Progenitor cell of endocrine pancreas (in vitro differentiated cells): ENCODE measurements around the gene RAB8A. TPM values are rescaled to one million over a fixed set of nuclear protein-coding genes. Genes with fewer than 3 reads are reported as not detected.

Source experiments
- DNase-seq: peaks from one replicate; pipeline ENCODE4 v3.0.0; 2021; ENCODE audit warnings: low spot score; ENCODE audit not compliant: unreplicated experiment
- H3K27ac Mint-ChIP-seq: 2 replicates; pipeline ENCODE4 v1.8.0; 2021; ENCODE audit warnings: mild to moderate bottlenecking, moderate library complexity, mixed read lengths
- H3K27me3 Mint-ChIP-seq: 2 replicates; pipeline ENCODE4 v1.8.0; 2021; ENCODE audit warnings: mixed read lengths
- H3K36me3 Mint-ChIP-seq: 2 replicates; pipeline ENCODE4 v1.8.0; 2022; ENCODE audit warnings: mixed read lengths; ENCODE audit not compliant: insufficient read depth
- H3K4me1 Mint-ChIP-seq: 2 replicates; pipeline ENCODE4 v1.8.0; 2021; ENCODE audit warnings: low read depth, mixed read lengths
- H3K4me3 Mint-ChIP-seq: 2 replicates; pipeline ENCODE4 v1.8.0; 2021; ENCODE audit warnings: low read depth, mild to moderate bottlenecking, moderate library complexity, mixed read lengths
- H3K9me3 Mint-ChIP-seq: 2 replicates; pipeline ENCODE4 v1.8.0; 2021; ENCODE audit warnings: low read depth, mixed read lengths
- total RNA-seq: library from RNA; stranded (reverse); gene quantifications from 2 replicates; pipeline ENCODE4 v1.2.1, GENCODE V29; 2021
- TF ChIP-seq, protein P1 (sequence below): fragments of 200-600 bp; sonication (generic); IDR thresholded peaks from one replicate; pipeline ENCODE4 v1.5.0; 2021; ENCODE audit warnings: antibody characterized with exemption, mild to moderate bottlenecking; ENCODE audit not compliant: unreplicated experiment

RAB8A gene
- total RNA-seq, 1 donor from 2014 or later: 67.5 TPM

DNA sequence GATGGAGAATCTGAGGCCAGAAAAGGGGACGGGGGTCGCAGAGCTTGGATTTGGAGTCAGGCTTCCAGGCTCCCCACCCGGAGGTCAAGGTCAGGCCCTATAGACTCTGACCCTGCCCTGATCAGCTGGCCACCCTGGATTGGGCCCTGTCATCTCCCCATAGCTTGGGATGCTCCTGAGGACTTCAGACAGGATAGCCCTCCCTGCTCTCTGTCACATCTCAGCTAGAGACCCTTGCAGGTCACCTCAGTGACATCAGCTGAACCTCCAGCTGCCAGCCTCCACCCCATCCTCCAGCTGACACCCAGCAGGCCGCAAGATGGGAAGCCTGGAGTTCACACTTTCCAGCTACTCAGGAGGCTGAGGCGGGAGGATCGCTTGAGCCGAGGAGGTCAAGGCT lies 38.2 kb upstream of the RAB8A start:
- Mint-ChIP-seq H3K9me3 (no peaks in the 10 kb centered on the region), H3K27me3 (no peaks in the 10 kb centered on the region), H3K36me3 (no peaks in the 10 kb centered on the region), H3K27ac (no peak overlapping the region), H3K4me3 (no peak overlapping the region), H3K4me1 (peaks cover 11% of the 10 kb centered on the region)
- TF ChIP-seq, protein P1, sequence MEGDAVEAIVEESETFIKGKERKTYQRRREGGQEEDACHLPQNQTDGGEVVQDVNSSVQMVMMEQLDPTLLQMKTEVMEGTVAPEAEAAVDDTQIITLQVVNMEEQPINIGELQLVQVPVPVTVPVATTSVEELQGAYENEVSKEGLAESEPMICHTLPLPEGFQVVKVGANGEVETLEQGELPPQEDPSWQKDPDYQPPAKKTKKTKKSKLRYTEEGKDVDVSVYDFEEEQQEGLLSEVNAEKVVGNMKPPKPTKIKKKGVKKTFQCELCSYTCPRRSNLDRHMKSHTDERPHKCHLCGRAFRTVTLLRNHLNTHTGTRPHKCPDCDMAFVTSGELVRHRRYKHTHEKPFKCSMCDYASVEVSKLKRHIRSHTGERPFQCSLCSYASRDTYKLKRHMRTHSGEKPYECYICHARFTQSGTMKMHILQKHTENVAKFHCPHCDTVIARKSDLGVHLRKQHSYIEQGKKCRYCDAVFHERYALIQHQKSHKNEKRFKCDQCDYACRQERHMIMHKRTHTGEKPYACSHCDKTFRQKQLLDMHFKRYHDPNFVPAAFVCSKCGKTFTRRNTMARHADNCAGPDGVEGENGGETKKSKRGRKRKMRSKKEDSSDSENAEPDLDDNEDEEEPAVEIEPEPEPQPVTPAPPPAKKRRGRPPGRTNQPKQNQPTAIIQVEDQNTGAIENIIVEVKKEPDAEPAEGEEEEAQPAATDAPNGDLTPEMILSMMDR: no peak
- no peak for DNase-seq

DNA sequence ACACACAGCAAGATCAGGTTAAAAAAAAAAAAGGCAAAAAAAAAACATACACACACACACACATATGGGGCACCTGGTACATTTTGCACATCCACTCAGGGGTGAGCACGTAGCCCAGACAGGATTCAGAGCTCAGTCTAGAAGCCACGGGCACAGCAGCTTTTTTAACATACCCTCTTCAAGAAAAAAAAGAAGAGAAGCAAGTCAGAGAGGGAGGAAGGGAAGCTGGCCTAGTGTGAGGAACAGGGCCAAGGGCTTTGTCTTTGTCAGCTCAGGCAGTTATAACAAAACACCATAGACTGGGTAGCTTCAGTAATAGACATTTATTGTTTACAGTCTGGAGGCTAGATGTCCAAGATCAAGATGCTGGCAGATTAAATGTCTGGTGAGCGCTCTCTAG lies 37.7 kb upstream of the RAB8A start:
- H3K36me3 Mint-ChIP-seq: no peaks in the 10 kb centered on the region
- no peak for DNase-seq
- H3K27me3 Mint-ChIP-seq: no peaks in the 10 kb centered on the region
- peak overlapping the region; percentile 17 for H3K4me3 Mint-ChIP-seq
- TF ChIP-seq, protein P1: no peak
- H3K9me3 Mint-ChIP-seq: no peaks in the 10 kb centered on the region
- H3K27ac Mint-ChIP-seq: no peak overlapping the region
- H3K4me1 Mint-ChIP-seq: peaks cover 16% of the 10 kb centered on the region

DNA sequence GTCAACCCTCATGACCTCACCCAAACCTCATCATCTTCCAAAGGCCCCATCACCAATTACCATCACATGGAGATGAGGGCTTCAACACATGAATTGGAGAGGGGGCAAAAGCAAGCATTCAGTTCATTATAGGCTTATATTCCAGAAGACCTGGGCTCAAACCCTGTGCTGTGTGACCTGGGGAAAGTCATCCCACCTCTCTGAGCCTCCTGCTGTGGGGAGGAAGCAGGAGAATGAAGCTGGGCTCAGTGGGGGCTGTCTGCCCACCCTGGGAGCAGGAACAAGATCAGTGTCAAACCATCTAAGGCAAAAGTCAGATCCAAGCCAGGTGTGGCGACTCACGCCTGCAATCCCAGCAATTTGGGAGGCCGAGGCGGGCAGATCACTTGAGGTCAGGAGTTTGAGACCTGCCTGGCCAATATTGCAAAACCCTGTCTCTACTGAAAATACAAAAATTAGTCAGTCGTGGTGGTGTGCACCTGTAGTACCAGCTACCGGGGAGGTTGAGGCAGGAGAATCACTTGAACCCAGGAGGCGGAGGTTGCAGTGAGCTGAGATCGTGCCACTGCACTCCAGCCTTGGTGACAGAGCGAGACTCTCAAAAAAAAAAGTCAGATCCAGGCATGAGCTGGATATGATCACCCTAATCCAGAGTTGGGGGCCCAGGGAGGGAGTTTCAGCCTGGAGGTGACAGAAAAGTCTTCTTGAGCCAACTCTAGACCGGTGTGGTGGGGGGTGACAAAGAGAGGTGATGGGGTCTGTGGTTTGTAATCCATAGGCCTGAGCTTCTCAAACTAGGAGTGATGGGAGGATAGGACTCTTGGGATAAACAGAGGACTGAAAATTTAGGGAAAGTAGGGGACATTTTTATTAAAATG lies 37.0 kb upstream of the RAB8A start:
- Mint-ChIP-seq H3K27me3 (no peaks in the 10 kb centered on the region), H3K9me3 (no peaks in the 10 kb centered on the region), H3K36me3 (peaks cover 2% of the 10 kb centered on the region), H3K4me3 (peak overlapping the region; percentile 84), H3K27ac (peak overlapping the region; percentile 96), H3K4me1 (peaks cover 21% of the 10 kb centered on the region)
- TF ChIP-seq, protein P1: no peak
- DNase-seq: no peak

DNA sequence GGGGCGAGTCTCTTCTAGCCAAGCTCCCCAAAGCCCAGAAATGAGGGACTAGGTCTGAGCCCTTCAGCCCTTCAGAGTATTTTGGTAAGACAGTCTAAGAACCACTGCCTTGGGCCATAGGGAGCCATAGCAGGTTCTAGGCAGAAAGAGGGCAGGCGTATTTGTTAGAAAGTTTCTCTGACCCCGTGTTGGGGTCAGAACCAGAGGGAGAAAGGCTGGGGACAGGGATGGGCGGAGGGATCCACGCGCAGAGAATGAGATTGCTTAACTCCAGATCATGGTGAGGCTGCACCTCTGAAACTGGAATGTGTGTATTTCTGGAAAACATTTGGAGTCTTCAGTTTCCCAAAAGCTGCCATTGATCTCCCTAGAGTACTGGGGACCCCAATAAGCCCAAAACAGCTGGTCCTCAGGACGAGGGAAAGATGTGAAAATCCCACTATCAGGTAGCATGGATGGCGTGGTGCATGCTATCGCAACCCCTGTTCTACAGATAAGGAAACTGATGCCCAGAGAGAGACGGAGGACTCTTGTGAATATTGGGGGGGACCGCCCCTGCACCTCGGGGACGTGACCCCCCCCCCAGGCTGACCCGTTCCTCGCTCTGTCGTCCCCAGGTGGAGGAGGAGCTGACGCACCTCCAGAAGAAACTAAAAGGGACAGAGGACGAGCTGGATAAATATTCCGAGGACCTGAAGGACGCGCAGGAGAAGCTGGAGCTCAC lies 36.1 kb upstream of the RAB8A start:
- Mint-ChIP-seq H3K36me3 (peaks cover 2% of the 10 kb centered on the region), H3K4me3 (peak overlapping the region; percentile 84), H3K27me3 (no peaks in the 10 kb centered on the region), H3K9me3 (no peaks in the 10 kb centered on the region), H3K4me1 (peaks cover 21% of the 10 kb centered on the region), H3K27ac (peak overlapping the region; percentile 96)
- TF ChIP-seq, protein P1: no peak
- no peak for DNase-seq

DNA sequence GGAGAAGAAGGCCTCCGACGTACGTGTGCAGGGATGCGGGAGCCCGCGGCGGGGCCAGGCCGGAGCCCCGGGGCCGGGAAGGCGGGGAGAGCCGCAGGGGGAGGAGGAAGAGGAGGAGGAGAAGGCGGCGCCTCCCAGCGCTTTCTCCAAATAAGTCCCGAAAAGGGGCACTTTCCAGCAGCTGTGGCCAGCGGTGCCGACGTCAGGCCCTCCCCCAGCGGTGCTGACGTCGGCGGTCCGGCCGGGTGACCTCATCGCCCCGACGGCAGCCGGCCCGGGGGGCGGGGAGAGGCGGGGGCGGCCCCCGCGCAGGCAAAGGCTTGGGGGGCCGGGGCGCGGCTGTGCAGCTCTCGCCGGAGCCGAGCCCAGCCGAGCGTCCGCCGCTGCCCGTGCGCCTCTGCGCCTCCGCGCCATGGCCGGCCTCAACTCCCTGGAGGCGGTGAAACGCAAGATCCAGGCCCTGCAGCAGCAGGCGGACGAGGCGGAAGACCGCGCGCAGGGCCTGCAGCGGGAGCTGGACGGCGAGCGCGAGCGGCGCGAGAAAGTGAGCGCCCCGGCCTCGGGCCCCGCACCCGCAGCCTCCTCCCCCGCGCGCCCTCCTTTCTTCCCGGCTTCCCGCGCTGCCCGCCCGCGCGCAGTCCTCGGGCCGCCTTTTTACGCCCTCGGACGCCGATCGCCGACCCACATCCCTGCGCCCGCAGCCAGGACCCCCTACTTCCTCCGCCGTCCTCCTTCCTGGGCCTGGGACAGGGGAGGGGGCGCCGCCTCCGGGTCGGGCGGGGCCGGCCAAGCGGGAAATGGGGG lies 35.3 kb upstream of the RAB8A start, which contains the start of gene TPM4:
TSS of gene TPM4 (plus strand) at position 342 of the 804 bp plus-strand sequence. CDS start at position 413, 71 bp downstream.
- peak within 1 kb of the TSS; percentile 96 for H3K27ac Mint-ChIP-seq
- no peaks in the 10 kb centered on the region for H3K9me3 Mint-ChIP-seq
- peak within 1 kb of the TSS; percentile 84 for H3K4me3 Mint-ChIP-seq
- peaks cover 22% of the 10 kb centered on the region for H3K4me1 Mint-ChIP-seq
- TF ChIP-seq, protein P1: no peak
- DNase-seq: peak; percentile 75
- peaks cover 4% of the 10 kb centered on the region for H3K36me3 Mint-ChIP-seq
- H3K27me3 Mint-ChIP-seq: no peaks in the 10 kb centered on the region
